K562 (cell line): Measurements from ENCODE around the gene VPREB1. TPM values are rescaled to one million over a fixed set of nuclear protein-coding genes. Genes with fewer than 3 reads are reported as not detected.

ENCODE experiments used
- ATAC-seq: fragments of 200-7000 bp; cut with Tn5 transposase; 3 replicates; pipeline ENCODE4 v1.9.1; 2020; ENCODE audit warnings: moderate library complexity
- BruUV-seq: library from RNA; stranded (reverse); fragments of 400-500 nt; replicated peaks from 2 replicates; lab custom pipeline; 2021; lab: Mats Ljungman, UMichigan
- CTCF ChIA-PET: fragments of 300-600 bp; formaldehyde crosslinking; extraction: SDS; loops from one replicate; lab custom pipeline; 2021; ENCODE audit warnings: low intra/inter-chr PET ratio; lab: Yijun Ruan, JAX
- POLR2A ChIA-PET: fragments of 300-600, 350-650 bp; sonication (Branson Sonifier 250); formaldehyde crosslinking; extraction: SDS; loops from one replicate; lab custom pipeline; 2021; ENCODE audit warnings: antibody characterized with exemption, inconsistent platforms; lab: Yijun Ruan, JAX
- DNase-seq, 4 experiments: peaks; one replicate each; pipeline versions ENCODE4 v3.0.0 to v3.0.0-alpha.2; 2011 to 2018; ENCODE audit warnings: low spot score in 3 of 4, mixed read lengths in 3 of 4; ENCODE audit errors: extremely low read depth in 1 of 4
- FAIRE-seq: peaks from 2 replicates; lab custom pipeline; 2011; peaks lifted over from hg19 to GRCh38; lab: Jason Lieb, UNC
- H2AFZ ChIP-seq: 2 replicates; pipeline ENCODE4 v1.6.0; 2011; ENCODE audit warnings: low read depth, low read length, control low read depth, inconsistent platforms
- H3K27ac ChIP-seq: fragments of 200-600 bp; 3 replicates; pipeline ENCODE4 v1.8.0; 2011; ENCODE audit warnings: low read depth, mild to moderate bottlenecking, control low read depth, inconsistent platforms, low read length, moderate library complexity, mixed read lengths; ENCODE audit errors: extremely low read depth
- H3K27me3 ChIP-seq, 2 experiments: fragments of 300-600 bp in 1 of 2; 2 replicates in 1 of 2; 3 replicates in 1 of 2; pipeline versions ENCODE4 v1.6.0 to v1.8.0; 2011; ENCODE audit warnings: inconsistent platforms in 2 of 2, low read length in 2 of 2, mild to moderate bottlenecking in 1 of 2, mixed read lengths in 1 of 2, moderate library complexity in 1 of 2; ENCODE audit not compliant: control insufficient read depth in 2 of 2, insufficient read depth in 2 of 2
- H3K36me3 ChIP-seq: fragments of 300-600 bp; 3 replicates; pipeline ENCODE4 v1.8.0; 2011; ENCODE audit warnings: mild to moderate bottlenecking, low read length, inconsistent platforms; ENCODE audit not compliant: control insufficient read depth, insufficient read depth
- H3K4me1 ChIP-seq, 2 experiments: fragments of 200-600 bp in 1 of 2; replicated peaks in 1 of 2; 2 replicates in 1 of 2; 3 replicates in 1 of 2; pipeline versions ENCODE4 v1.5.1 to v1.8.0; 2011; ENCODE audit warnings: inconsistent platforms in 2 of 2, low read length in 2 of 2, mild to moderate bottlenecking in 1 of 2, mixed read lengths in 1 of 2, moderate library complexity in 1 of 2; ENCODE audit not compliant: control insufficient read depth in 2 of 2, insufficient read depth in 2 of 2
- H3K4me2 ChIP-seq: 2 replicates; pipeline ENCODE4 v1.6.1; 2011; ENCODE audit warnings: low read length, control low read depth, inconsistent platforms, mixed read lengths; ENCODE audit not compliant: insufficient read depth
- H3K4me3 ChIP-seq: fragments of 200-600 bp; sonication (generic), shearing (Covaris generic); 2 replicates; pipeline ENCODE4 v1.5.1; 2016; ENCODE audit warnings: control low read depth, inconsistent platforms
- H3K79me2 ChIP-seq: fragments of 200-600 bp; 3 replicates; pipeline ENCODE4 v1.8.0; 2011; ENCODE audit warnings: low read length, inconsistent platforms; ENCODE audit not compliant: control insufficient read depth, insufficient read depth
- H3K9ac ChIP-seq, 2 experiments: 2 replicates each; pipeline versions ENCODE4 v1.6.0 to v1.6.1; 2011; ENCODE audit warnings: low read depth in 2 of 2, low read length in 2 of 2, control low read depth in 1 of 2, inconsistent platforms in 1 of 2, mild to moderate bottlenecking in 1 of 2, mixed read lengths in 1 of 2; ENCODE audit not compliant: insufficient read depth in 1 of 2
- H3K9me1 ChIP-seq: one replicate; pipeline ENCODE4 v1.6.0; 2011; ENCODE audit warnings: inconsistent platforms, mild to moderate bottlenecking, low read length, moderate library complexity; ENCODE audit not compliant: control insufficient read depth, insufficient read depth
- H3K9me3 ChIP-seq: replicated peaks from 2 replicates; pipeline ENCODE4 v1.5.1; 2011; ENCODE audit warnings: low read depth, low read length, inconsistent platforms; ENCODE audit not compliant: control insufficient read depth, insufficient read depth
- H4K20me1 ChIP-seq: replicated peaks from 2 replicates; pipeline ENCODE4 v1.6.1; 2011; ENCODE audit warnings: low read length, inconsistent platforms, mixed read lengths; ENCODE audit not compliant: control insufficient read depth, insufficient read depth
- ETV1 ChIP-seq: fragments of 450-650 bp; conservative IDR thresholded peaks from 2 replicates; pipeline ENCODE4 v1.6.1; 2016; ENCODE audit warnings: missing genetic modification characterization, control low read depth, low read depth, missing compliant biosample characterization
- HBP1 ChIP-seq: fragments of 450-650 bp; formaldehyde crosslinking; IDR thresholded peaks from 2 replicates; pipeline ENCODE4 v1.4.0; 2022; ENCODE audit warnings: missing genetic modification characterization
- KLF16 ChIP-seq: IDR thresholded peaks from 2 replicates; pipeline ENCODE4 v1.6.1; 2016; ENCODE audit warnings: antibody characterized with exemption
- MAZ ChIP-seq, 2 experiments: fragments of 450-650 bp in 1 of 2; sonication (generic) in 1 of 2; formaldehyde crosslinking; IDR thresholded peaks in 1 of 2; conservative IDR thresholded peaks in 1 of 2; 2 replicates each; pipeline versions ENCODE4 v1.4.0 to v1.5.0; 2020; ENCODE audit warnings: mild to moderate bottlenecking in 1 of 2, missing genetic modification reagents in 1 of 2
- MCM3 ChIP-seq: fragments of 450-650 bp; IDR thresholded peaks from 2 replicates; pipeline ENCODE4 v1.6.1; 2016
- MCM7 ChIP-seq, 2 experiments: fragments of 450-650 bp; IDR thresholded peaks; 2 replicates each; pipeline ENCODE4 v1.6.1; 2016 to 2018
- MED1 ChIP-seq: sonication (generic); formaldehyde crosslinking; IDR thresholded peaks from 2 replicates; pipeline ENCODE4 v1.8.1; 2023; ENCODE audit warnings: missing genetic modification reagents, borderline replicate concordance
- MLX ChIP-seq, 2 experiments: fragments of 450-650 bp in 1 of 2; sonication (generic) in 1 of 2; formaldehyde crosslinking; conservative IDR thresholded peaks; 2 replicates each; pipeline versions ENCODE4 v1.4.0 to v1.8.1; 2020 to 2022; ENCODE audit warnings: mild to moderate bottlenecking in 1 of 2, missing genetic modification reagents in 1 of 2
- MXI1 ChIP-seq: IDR thresholded peaks from 2 replicates; pipeline ENCODE4 v1.6.1; 2011; ENCODE audit warnings: low read depth, mild to moderate bottlenecking, improper control_type of control experiment, low read length
- ZNF174 ChIP-seq: fragments of 250-450 bp; sonication (Bioruptor Pico); IDR thresholded peaks from 2 replicates; pipeline ENCODE4 v1.4.0; 2020; ENCODE audit warnings: mild to moderate bottlenecking
- WGBS: fragments of 100-300 bp; shearing (Covaris generic); methylation state at CpG from one replicate; pipeline ENCODE4 v1.1.6; 2016; ENCODE audit warnings: low coverage, mixed read lengths; ENCODE audit not compliant: insufficient coverage; ENCODE audit errors: missing lambda C conversion rate; 5-methylcytosine and 5-hydroxymethylcytosine counted together
- in situ Hi-C: fragments of 300-500 bp; cut with MboI; formaldehyde crosslinking; loops from 4 replicates; pipeline ENCODE4 v1.15.0; 2018; ENCODE audit warnings: inconsistent platforms, mixed read lengths
- intact Hi-C: fragments of 100-400 bp; cut with micrococcal nuclease; formaldehyde crosslinking; loops from 2 replicates; pipeline ENCODE4 v1.14.2; 2022
- polyA plus RNA-seq, 8 experiments: library from polyadenylated mRNA; depleted of rRNA in 4 of 8; stranded (reverse) in 5 of 8; unstranded in 3 of 8; fragments of >200 nt; fragmentation: Nextera tagmentation in 2 of 8; fragmentation: Illumina TruSeq in 1 of 8; extraction: Ambion mirVana in 2 of 8; extraction: Trizol in 1 of 8; gene quantifications; 2 replicates each; pipeline versions ENCODE4 v1.2.1 to v1.2.3, GENCODE V29; 2011 to 2014; ENCODE audit warnings: inconsistent platforms in 1 of 8, missing spikeins in 1 of 8
- total RNA-seq, 7 experiments: library from RNA; depleted of rRNA in 6 of 7; stranded (reverse); fragments of >200 nt in 6 of 7; fragmentation: Illumina TruSeq in 2 of 7; extraction: Trizol in 2 of 7; gene quantifications; 2 replicates each; pipeline versions ENCODE4 v1.2.1 to v1.2.3, GENCODE V29; 2011 to 2021; ENCODE audit warnings: low replicate concordance in 1 of 7
- TF ChIP-seq, protein P1 (sequence below): fragments of 250-450 bp; sonication (Bioruptor Pico); IDR thresholded peaks from 2 replicates; pipeline ENCODE4 v1.8.0; 2022; ENCODE audit warnings: moderate library complexity, mild to moderate bottlenecking, inconsistent platforms
- TF ChIP-seq, protein P2 (sequence below), 2 experiments: IDR thresholded peaks; 2 replicates each; pipeline ENCODE4 v1.6.1; 2012; ENCODE audit warnings: improper control_type of control experiment in 2 of 2, low read depth in 2 of 2, low read length in 2 of 2, borderline replicate concordance in 1 of 2

VPREB1 gene
- total and polyA plus RNA-seq, 9 of the 15 experiments (the other 6 are each of a cell fraction or from before 2014, with no cell fraction given): not detected

DNA sequence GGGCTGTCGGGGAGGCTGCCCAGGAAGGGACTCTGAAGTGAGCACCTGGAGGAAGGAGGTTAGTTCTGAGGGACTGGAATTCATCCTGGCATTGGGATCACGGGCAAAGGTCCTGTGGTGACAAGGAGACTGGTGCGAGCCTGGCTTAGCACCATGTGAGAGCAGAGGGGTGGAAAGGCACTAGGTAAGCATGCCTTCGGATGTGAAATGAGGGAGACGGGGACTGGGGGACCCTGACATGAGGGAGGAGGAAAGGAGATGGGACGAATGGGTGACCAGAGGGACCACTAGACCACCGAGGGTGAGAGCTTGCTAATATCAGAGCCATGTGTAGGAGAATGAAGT, 3.1 kb upstream of the VPREB1 start:
- Histone ChIP-seq H2AFZ (no peak overlapping the region), H3K27me3 (peaks cover 70 to 91% of the 10 kb centered on the region in 2 experiments), H3K4me2 (no peak overlapping the region), H4K20me1 (peaks cover 39% of the 10 kb centered on the region), H3K4me1 (no peaks in the 10 kb centered on the region), H3K27ac (no peak overlapping the region), H3K4me3 (no peak overlapping the region), H3K9ac (no peak overlapping the region), H3K9me3 (no peaks in the 10 kb centered on the region), H3K79me2 (no peaks in the 10 kb centered on the region), H3K9me1 (no peaks in the 10 kb centered on the region), H3K36me3 (no peaks in the 10 kb centered on the region)
- ATAC-seq (no peak), DNase-seq (no peak), FAIRE-seq (no peak)
- ChIA-PET POLR2A (interaction anchor here (0.6 to 1.6 kb wide), 2 partner anchors 15 to 378 kb away, joined by 3 to 4 read pairs; no protein-coding TSS in a partner anchor), CTCF (interaction anchor here (0.6 kb wide), 1 partner anchor 192 kb away, joined by 4 read pairs; no protein-coding TSS in a partner anchor)
- in situ Hi-C loops (no loop called here), intact Hi-C loops (no loop called here)
- TF ChIP-seq ZNF174 (CRISPR knock-in tag) (no peak), MCM3 (0 out of 2 replicates have a peak, but pooled peaks have one; percentile 21), MLX (CRISPR knock-in tag; conservative IDR thresholded peaks at IDR 0.05) (no peak), MCM7 (IDR thresholded peaks at IDR 0.05) (0 out of 4 replicates have a peak, but pooled peaks of 1 of the 2 experiments have one; percentile 35), MED1 (CRISPR knock-in tag) (no peak), HBP1 (0 out of 2 replicates have a peak, but pooled peaks have one; percentile 15), KLF16 (no peak), ETV1 (0 out of 2 replicates have a peak, but pooled peaks have one; percentile 24), MAZ (CRISPR knock-in tag; conservative IDR thresholded peaks at IDR 0.05 in 1 of 2, IDR thresholded peaks at IDR 0.05 in 1 of 2) (0 out of 4 replicates have a peak, but pooled peaks of 1 of the 2 experiments have one; percentile 30), MXI1 (no peak)
- TF ChIP-seq, protein P1, sequence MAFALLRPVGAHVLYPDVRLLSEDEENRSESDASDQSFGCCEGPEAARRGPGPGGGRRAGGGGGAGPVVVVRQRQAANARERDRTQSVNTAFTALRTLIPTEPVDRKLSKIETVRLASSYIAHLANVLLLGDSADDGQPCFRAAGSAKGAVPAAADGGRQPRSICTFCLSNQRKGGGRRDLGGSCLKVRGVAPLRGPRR (CRISPR knock-in tag): 0 out of 2 replicates have a peak, but pooled peaks have one; percentile 30
- TF ChIP-seq, protein P2, sequence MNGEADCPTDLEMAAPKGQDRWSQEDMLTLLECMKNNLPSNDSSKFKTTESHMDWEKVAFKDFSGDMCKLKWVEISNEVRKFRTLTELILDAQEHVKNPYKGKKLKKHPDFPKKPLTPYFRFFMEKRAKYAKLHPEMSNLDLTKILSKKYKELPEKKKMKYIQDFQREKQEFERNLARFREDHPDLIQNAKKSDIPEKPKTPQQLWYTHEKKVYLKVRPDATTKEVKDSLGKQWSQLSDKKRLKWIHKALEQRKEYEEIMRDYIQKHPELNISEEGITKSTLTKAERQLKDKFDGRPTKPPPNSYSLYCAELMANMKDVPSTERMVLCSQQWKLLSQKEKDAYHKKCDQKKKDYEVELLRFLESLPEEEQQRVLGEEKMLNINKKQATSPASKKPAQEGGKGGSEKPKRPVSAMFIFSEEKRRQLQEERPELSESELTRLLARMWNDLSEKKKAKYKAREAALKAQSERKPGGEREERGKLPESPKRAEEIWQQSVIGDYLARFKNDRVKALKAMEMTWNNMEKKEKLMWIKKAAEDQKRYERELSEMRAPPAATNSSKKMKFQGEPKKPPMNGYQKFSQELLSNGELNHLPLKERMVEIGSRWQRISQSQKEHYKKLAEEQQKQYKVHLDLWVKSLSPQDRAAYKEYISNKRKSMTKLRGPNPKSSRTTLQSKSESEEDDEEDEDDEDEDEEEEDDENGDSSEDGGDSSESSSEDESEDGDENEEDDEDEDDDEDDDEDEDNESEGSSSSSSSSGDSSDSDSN (IDR thresholded peaks at IDR 0.05; ENCODE audit: borderline replicate concordance in 1 of 2, low read depth in 2 of 2, low read length in 2 of 2): no peak
- WGBS: under 1% methylated on average over 7 of the region's 7 CpGs
- no TSS peak for BruUV-seq
